ENCODE results near the gene ACIN1.

The ACIN1 gene

DNA sequence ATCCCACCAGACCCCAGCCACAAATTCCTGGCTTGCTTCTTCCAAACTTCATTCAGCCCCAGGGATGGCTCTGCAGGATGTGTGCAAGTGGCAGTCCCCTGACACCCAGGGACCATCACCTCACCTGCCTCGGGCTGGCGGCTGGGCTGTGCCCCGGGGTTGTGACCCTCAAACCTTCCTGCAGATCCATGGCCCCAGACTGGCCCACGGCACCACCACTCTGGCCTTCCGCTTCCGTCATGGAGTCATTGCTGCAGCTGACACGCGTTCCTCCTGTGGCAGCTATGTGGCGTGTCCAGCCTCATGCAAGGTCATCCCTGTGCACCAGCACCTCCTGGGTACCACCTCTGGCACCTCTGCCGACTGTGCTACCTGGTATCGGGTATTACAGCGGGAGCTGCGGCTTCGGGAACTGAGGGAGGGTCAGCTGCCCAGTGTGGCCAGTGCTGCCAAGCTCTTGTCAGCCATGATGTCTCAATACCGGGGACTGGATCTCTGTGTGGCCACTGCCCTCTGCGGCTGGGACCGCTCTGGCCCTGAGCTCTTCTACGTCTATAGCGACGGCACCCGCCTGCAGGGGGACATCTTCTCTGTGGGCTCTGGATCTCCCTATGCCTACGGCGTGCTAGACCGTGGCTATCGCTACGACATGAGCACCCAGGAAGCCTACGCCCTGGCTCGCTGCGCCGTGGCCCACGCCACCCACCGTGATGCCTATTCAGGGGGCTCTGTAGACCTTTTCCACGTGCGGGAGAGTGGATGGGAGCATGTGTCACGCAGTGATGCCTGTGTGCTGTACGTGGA is 52.6 kb downstream of the ACIN1 start, which contains the start of gene PSMB11:
TSS of gene PSMB11 (plus strand) at position 51 of the 804 bp plus-strand sequence. CDS start at position 65, 14 bp downstream.
- no peak within 1 kb of the TSS for H3K4me3 ChIP-seq (ENCODE audit: low read depth, low read length)
- TF ChIP-seq, protein P1, sequence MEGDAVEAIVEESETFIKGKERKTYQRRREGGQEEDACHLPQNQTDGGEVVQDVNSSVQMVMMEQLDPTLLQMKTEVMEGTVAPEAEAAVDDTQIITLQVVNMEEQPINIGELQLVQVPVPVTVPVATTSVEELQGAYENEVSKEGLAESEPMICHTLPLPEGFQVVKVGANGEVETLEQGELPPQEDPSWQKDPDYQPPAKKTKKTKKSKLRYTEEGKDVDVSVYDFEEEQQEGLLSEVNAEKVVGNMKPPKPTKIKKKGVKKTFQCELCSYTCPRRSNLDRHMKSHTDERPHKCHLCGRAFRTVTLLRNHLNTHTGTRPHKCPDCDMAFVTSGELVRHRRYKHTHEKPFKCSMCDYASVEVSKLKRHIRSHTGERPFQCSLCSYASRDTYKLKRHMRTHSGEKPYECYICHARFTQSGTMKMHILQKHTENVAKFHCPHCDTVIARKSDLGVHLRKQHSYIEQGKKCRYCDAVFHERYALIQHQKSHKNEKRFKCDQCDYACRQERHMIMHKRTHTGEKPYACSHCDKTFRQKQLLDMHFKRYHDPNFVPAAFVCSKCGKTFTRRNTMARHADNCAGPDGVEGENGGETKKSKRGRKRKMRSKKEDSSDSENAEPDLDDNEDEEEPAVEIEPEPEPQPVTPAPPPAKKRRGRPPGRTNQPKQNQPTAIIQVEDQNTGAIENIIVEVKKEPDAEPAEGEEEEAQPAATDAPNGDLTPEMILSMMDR (conservative IDR thresholded peaks at IDR 0.05; ENCODE audit: low read depth, low read length): no peak
- DNase-seq (ENCODE audit: low read depth): no peak

DNA sequence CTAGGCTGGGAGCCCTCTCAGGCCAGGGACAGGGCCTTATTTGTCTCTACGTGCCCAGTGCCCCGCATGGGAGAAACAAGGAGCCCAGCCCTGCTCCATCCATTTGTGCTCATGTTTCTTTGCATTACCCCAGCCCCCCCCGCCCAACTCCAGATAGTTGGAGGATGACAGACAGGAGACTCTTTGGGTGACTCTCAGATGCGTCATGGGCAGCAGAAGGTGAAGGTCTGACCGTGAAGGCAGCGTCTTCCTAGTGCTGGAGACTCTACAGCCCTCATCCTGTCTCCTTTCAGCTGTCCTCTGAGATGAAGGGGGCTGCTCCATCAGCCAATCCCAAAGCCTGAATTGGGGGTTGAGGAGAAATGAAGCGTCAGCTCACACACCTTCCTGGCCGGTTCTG is 53.2 kb downstream of the ACIN1 start:
- H3K4me3 ChIP-seq (ENCODE audit: low read depth, low read length): no peak overlapping the region
- no peak for DNase-seq (ENCODE audit: low read depth)

DNA sequence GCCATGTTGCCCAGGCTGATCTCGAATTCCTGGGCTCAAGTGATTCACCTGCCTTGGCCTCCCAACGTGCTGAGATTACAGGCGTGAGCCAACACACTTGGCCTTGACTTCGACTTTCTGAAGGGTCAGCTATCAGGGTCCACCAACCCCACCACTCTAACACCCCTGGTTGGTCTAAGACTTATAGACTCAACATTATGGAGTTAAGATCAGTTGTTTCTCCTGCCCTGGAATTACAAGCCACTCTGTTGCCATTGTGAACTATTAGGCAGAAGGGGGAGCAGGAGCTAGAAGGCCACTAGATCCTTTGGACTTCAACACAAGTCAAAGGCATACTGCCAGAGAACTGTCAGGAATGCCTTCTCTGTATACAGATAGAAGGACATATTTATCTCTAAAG is 54.8 kb downstream of the ACIN1 start:
- no peak for DNase-seq (ENCODE audit: low read depth)
- TF ChIP-seq, protein P1 (conservative IDR thresholded peaks at IDR 0.05; ENCODE audit: low read depth, low read length): no peak
- H3K4me3 ChIP-seq (ENCODE audit: low read depth, low read length): no peak overlapping the region

More for the DNA sequence above, 53.2 kb downstream of the ACIN1 start:
- TF ChIP-seq, protein P1 (conservative IDR thresholded peaks at IDR 0.05; ENCODE audit: low read depth, low read length): no peak

DNA sequence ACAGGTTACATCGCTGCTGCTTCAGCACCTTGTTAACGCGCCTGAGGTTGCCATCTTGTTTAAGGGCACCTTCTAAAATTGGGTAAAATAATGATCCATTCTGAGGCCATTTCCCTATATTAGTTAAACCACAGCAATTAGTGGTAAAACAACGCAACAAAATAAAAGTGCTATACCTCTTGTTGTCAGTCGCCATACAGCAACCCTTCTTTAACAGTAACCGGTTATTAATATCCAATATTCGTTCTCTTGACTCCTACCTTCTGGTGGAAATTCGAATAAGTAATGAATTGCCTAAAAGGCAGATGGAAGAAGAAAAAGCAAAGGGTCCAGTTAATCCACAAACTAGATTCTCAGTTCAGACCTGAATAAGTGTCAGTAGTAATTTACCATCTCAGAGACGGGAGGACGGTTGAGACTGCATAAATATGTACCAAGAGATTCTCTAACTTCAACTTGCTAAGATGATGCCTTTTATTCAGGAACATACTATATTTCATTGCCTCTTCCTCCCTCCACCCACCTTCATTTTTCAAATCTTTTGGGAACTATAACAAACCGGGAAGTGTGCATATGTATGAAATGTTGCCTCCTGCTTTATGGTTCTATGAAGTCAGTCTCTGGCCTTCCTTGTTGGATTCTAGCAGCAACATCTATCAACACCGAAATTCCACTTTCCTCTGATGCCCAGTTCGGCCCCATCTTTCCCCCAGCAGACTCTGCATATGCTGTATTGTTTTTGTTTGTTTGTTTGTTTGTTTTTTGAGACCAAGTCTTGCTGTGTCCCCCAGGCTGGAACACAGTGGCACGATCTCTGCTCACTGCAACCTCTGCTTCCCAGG is 59.4 kb downstream of the ACIN1 start:
- TF ChIP-seq, protein P1 (conservative IDR thresholded peaks at IDR 0.05; ENCODE audit: low read depth, low read length): no peak
- no peak for DNase-seq (ENCODE audit: low read depth)
- peak overlapping the region; percentile 93 for H3K4me3 ChIP-seq (ENCODE audit: low read depth, low read length)

DNA sequence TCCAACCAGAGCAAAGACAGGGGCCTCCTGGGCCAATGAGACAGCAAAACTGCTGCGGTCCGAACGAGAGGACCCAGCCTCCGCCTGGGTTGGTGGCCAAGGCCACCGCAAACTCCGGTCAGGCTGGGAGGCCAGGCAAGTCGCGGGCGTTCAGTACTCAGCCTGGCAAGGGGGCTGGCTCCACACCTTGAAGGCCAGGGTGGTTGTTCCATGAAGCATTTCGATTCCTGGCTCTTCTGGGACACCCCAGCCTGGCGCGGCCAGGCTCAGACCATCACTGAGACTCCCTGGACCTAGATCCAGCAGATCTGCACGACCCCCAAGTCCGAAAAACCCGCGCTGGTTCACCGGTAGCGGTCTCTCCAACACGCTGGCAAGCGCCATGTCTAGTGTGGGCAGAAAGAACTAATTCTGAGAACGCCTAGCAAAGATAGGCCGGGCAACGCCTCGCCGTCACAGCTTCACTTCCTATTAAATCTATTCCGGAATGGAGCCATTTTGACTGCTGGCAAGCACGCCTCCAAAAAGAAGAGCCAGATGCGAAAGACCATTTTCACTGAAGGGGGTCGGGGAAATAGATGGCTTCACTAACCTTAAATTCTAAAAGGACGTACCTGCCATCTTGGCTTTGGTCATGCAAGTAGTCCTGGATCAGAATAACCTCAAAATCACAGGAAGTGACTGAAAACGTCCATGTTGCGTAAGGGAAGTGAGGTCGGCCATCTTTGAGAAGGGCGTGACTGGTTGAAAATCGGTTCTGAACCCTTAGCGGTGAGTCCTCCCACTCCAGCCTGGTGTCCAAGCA is 60.2 kb downstream of the ACIN1 start, which contains the start of gene PSMB5:
TSS of gene PSMB5 (minus strand) at position 403 of the 805 bp plus-strand sequence. CDS start at position 384, 19 bp downstream.
- TF ChIP-seq, protein P1 (conservative IDR thresholded peaks at IDR 0.05; ENCODE audit: low read depth, low read length): no peak
- peak; percentile 98 for DNase-seq (ENCODE audit: low read depth)
- H3K4me3 ChIP-seq (ENCODE audit: low read depth, low read length): peak within 1 kb of the TSS; percentile 93

DNA sequence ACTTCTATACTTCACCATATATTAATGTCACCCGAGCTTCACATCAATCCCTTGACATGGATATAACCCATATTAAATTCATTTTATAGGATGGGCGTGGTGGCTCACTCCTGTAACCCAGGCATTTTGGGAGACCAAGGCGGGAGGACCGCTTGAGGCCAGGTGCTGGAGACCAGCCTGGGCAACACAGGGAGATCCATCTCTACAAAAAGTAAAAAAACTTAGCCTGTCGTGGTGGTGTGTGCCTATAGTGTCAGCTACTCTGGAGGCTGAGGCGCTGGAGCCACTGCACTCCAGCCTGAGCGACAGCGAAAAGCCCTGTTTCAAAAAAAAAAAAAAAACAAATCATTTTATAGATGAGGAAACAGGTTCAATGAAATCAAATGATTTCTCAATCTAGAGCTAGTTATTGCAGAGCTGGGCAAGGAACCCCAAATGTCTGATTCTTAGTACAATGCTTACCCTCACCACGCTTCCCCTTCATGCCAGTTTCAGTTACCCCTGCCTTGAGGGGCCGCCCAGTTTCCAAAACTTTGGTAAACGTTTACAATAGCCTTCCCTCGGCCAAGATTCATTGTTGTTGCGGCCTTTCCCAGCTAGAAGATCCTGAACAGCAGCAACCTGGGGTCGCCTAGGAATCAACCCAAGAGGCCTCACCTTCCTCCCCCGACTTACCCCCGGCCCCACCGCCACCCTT is 61.0 kb downstream of the ACIN1 start:
- H3K4me3 ChIP-seq (ENCODE audit: low read depth, low read length): peak overlapping the region; percentile 93
- no peak for DNase-seq (ENCODE audit: low read depth)
- TF ChIP-seq, protein P1 (conservative IDR thresholded peaks at IDR 0.05; ENCODE audit: low read depth, low read length): no peak

Measured in choroid plexus epithelial cell (primary cell).